NCI-H2196 treated with DMSO at 0.1 percent for 48 hours (cell line): Measurements from ENCODE around the gene FBXO4.
"Not testable (repeated sequence)": the region's sequence is repeated elsewhere in the genome, so short reads cannot be mapped to it uniquely, and the experiment has no call there.

Experiments
- DNase-seq: peaks from one replicate; lab custom pipeline; 2025; ENCODE audit not compliant: unreplicated experiment; lab: John Stamatoyannopoulos, UW

FBXO4 gene

DNA sequence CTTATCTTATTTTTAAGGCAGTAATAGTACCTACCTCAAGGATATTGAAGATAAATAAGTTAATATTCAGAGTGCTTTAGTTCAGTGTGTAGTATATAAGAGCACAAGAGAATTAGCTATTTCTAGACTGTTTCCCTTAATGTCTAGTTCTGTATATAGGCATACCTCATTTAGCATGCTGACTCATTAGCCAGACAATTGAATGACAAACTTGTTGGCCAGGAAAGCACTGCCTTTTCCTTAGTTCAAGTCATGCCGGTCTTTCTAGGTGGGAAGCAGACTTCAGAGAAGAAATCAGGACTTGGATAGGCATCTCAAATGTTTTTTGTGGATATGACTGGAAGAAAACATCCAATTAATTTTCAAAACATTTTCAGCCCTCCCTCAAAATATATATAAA, 3.2 kb upstream of the FBXO4 start:
- no peak for DNase-seq

DNA sequence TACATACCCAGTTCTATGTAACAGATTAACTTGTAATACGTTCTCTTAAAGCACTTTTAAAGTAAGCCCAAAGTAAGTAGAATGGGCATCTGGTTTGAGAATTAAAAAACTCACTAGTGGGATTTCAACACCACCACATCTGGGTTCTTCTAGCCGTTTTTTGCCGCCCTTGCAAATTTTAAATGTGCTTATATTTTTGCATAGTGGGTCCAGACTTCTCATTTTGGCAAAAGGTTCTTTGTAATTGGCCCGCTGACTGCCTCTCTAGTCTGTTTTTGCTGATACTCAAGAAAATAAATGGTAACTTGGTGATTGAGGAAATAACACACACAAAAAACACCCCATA, 582 bp upstream of the FBXO4 start:
- DNase-seq: no peak

DNA sequence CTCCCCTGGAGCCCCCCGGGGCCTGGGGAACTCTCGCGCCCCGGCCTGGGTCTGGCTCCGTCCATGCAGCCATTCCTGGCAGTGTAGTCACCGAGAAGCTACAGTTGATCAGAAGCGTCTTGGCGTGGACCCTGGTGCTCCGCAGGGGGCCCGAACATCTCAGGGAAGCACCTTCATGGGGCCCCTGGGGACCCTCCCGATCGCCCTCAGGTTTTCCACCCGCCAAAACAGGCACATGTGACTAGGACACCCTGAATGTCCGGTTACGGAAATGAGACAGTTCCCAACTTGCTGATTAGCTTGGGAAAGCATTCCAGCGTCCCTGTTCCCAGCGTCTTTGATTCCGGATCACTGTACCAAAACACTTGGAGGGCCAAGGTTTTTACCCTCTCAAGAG, 472 bp downstream of the FBXO4 start:
- DNase-seq: no peak

DNA sequence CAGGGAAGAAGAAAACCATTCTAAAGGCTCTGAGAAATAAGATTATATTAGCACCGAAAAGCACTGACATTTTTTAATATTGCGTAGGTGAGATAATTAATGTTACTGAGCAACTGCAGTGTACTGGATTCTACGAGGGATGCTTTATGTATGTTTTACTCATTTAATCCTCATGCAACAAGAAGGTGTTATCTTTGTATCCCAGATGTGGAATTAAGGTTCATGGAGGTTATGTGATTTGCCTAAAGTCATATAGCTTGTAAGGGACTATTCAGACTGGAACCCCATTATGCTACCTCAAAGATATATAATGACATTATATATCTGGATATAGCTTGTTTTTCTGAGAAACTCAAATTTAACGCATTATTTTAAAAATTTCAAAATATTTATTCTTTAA, 2.5 kb downstream of the FBXO4 start:
- DNase-seq: no peak

DNA sequence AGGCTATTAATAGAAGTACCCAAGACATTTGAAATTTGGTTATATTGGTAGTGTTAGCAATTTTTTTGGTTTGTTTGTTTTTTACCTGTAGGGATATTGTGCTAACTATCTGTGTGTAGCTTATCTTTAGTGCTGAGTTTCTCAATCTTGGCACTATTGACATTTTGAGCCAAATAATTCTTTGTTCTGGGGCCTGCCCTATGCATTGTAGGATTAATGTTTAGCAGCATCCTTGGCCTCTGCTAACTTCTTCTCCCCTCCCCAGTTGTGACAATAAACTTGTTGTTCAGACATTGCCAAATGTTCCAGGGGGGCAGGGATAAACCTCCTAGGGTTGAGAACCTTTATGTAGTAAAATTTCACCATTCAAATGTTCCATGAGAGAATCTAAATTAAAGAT, 4.0 kb downstream of the FBXO4 start:
- no peak for DNase-seq

DNA sequence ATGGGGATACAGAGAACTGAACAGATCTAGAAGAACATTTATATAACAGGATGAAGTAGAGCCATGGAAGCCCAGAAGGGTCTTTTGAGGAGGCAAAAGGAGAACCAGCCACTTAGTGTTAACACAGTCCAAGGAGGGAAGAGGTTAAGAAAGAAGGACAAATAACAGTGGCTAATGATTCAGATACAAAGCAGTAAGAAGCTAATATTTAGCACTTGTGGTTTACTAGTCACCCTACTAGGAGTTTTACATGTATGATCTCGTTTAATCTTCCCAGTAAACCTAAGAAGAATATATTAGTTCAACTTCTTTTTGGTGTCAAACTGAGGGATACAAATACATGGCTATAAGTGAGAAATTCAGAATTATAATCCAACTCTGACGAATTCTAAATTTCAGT, 7.7 kb downstream of the FBXO4 start:
- no peak for DNase-seq

DNA sequence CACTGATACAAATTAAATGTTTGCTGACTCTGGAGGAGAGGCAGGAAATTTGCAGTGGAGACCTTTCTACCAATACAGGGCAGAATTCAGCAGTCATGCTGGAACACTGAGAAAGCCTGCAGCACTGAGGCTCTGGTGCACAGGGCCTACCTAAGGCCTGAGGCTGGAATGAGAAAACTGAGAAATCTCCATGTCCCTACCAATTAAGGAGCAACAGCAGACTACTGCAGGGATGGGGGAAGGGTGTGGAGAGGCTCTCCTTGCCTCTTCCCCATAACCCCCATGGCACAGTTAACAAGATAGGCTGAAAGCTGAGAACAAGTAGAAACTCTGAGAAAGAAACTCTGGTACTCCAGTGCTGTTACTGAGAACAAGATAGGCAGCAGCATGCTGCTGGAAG, 10.5 kb downstream of the FBXO4 start:
- no peak for DNase-seq

DNA sequence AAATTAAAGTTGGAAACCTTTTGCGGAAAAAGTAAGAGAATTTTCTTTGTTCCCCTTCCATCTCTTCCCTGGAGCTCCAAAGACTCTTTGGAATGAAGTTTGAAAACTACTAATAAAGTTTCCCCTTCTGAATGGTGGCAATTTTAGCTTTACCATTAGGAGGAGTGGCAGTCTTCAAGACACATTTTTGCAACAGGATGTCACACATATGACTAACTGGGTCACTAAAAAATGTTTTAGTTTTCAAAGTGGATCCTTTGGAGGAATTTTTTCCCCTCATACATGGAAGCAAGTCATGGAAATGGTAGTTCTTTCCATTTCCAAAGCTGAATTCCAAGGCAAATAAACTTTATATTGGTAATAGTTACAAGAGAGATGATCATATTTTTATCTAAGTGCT, 15.6 kb downstream of the FBXO4 start:
- no peak for DNase-seq

DNA sequence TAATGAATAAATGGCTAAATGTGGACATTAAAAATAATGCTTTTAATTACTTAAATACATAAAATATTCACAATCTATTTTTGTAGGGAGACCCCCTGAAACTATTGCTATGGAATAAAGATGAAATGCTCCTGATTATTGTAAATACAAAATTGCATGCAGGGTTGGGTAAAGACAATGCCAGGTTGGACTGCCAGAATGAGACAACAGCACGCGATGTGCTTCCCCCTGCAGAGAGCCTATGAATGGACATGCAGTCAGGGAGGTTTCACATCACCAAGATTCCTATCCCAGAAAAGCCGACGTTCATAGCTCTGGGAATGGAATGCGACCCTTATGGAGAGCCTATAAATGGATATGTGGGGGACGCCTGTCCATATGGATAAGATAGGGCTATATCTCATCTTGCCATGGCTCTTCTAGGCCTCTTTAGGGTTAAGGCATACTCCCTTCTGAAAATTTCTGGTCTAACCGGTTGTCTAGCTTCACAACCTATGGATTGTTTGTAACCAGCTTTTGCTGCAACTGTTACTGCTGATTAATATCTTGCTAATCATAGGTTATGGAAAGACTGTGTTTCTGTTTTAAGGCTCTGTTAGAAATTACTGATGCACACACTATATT, 20.4 kb downstream of the FBXO4 start:
- not testable (repeated sequence) for DNase-seq

DNA sequence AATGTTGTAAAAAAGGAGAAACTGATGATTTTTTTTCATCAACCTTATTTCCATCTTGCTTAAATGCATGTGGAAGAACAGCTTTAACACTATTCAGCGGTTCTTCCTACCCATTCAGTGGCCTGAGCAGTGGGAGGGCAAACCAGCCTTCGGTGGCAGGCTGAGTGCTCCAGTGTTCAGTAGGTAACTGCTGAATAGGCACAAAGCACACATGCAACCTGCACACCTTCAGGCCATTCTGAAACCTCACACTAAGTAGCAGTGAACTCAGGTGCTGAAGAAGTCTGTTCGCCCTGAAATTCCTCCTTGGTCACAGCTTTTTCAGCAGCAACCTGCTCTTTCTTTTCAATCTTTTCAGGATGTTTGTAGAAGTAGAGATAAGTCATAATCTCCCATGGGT, 26.1 kb downstream of the FBXO4 start:
- no peak for DNase-seq

DNA sequence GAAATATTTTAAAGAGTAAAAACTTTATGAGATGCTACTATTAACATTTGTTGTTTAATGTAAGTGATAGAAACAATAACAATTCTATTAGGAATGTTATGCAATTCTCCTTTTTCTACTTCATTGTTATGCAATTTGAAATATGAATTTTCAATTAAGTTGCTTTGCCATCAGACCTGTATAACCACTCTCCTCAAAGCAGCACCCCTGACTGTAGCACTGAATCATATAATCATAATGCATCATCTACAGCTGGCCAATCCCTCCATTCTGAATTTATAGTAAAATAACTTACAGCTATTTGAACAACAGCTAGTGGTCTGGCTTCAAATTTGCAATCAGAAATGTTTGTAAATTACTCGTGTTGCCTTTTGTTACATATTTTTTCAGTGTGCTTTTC, 29.2 kb downstream of the FBXO4 start:
- DNase-seq: no peak

DNA sequence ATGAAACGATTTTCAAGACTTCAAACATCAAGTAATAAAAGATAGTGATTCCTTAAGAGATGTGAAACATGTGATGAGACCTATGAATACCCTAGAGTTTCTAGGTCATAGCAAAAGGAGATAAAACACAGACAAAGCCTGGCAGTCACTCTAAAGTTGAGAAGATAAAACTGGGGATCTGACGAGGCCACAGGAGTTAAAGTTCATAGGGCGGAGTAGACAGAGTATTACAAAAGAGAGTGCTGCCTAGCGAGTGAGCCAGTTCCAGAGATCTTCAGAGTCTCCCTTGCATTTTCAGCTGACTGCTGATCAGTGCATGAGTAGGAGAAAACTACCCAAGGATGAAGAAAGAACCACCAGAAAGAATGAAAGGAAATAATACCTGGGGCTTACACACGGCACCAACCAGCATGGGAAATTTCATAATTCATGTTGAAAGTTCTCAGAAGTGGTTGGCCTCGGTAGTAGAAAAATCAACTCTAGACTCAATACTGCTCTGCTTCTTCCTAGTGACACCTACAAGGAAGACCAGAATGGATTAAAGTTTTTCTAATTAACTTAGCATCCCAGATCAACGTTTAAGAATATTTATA, 30.4 kb downstream of the FBXO4 start:
- DNase-seq: no peak

DNA sequence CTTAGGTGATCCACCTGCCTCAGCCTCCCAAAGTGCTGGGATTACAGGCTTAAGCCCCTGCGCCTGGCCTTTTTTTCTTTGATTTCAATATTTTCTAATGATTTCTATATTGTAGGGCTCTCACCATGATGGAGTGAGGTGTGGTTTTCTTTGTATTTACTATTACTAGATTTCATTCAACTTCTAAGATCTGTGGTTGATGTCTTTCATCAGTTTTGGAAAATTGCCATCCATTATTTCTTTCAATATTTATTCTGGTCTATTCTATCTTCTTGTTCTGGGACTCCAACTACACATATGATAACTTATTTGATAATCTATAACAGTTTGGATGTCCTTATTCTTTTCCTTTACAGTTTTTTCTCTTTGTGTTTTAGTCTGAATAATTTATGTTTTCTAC, 31.9 kb downstream of the FBXO4 start:
- DNase-seq: no peak

DNA sequence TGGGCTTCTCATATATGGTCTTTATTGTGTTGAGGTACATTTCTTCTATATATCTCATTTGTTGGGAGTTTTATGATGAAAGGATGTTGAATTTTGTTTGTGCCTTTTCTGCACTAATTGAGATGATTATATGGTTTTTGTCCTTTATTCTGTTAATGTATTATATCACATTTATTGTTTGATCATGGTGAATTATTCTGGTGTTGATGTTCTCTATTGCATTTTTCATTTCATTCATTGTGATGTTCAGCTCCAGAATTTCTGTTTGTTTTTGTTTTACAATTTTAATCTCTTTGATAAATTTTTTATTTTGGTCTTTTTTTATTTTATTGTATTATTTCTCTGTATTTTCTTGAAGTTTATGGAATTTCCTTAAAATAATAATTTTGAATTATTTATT, 35.4 kb downstream of the FBXO4 start:
- DNase-seq: no peak

DNA sequence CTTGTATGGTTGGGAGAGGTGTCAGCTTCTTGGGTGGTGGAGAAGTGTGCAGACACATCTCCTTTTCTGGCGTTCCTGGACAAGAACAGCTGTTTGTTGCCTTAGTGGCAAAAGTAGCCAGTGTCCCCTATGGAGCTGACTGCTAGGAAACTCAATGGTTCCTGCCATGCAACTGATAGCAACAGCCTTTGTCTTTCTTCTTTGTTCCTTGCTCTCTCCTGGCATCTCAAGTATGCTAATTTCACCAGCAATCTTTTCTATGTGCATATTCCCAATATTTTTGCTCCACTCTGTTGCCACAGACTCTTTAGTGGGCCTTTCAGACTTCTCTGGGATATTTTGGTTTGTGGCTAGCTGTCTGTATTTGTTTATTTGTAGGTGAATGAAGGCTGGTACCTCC, 36.7 kb downstream of the FBXO4 start:
- DNase-seq: no peak

DNA sequence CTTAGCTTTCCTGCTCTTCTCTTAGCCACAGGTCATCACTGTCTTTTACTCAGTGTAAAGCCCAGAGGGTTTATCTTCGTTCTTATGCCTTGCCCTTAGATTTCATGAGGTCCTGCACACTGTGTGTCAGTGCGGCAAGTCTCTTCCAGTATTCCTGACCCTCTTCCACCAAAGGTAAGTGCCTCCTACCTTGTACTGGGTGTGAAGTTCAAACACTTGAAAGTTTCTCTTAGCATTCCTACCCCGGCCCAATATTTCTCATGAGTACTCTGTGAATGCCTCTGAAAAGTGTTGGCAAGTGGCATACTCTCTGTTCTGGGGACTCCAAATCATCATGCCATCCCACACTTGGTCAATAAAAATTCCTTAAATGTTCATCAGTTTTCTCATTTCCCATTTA, 37.4 kb downstream of the FBXO4 start:
- no peak for DNase-seq

DNA sequence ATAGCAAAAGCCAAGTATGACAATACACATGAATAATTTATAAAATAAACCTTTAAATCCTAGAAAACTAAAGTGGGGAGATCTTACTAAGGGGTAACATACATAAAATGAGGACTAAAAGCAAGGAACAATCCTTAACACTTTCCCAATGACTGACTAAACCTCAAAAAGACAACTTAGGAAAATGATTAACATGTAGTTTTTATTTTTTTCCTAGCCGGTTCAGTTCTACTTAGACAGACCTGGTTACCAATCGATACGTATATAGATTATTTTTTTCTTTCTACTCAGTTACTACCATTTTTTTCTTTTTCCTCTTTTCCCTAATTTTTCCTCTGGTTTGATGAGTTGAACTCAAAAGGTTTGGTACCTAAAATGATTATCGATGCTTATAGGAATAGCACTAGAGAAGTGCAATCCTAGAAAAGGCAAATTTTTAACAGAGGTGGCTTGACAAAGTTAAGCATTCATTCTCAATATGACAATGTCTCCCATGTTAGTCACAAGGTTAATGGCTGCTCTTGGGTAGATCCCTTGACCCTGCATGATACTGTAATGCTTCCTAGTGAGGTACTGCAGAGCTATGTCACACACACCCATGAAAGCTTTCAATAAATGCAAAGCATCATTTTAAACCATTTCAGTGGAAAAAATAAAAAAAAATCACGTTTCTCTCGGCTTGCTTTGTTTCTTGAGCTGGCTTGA, 41.5 kb downstream of the FBXO4 start:
- no peak for DNase-seq

DNA sequence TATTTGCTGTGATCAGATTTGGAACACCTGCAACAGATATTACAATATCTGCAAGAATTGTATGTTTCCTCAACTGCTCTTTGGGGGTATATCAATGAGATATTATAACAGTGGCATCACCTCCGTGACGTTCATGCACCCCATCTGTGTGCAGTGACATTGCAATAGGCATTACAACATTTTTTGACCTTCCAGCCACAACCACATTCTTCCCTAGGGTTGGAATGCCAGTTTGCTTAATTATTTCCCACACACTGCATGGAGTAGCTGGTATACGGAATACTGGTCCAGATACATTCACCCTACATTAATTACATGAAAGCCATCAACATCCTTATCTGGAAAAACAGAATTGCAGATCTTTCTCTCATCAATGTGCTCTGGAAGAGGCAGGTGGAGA, 42.3 kb downstream of the FBXO4 start:
- DNase-seq: no peak

DNA sequence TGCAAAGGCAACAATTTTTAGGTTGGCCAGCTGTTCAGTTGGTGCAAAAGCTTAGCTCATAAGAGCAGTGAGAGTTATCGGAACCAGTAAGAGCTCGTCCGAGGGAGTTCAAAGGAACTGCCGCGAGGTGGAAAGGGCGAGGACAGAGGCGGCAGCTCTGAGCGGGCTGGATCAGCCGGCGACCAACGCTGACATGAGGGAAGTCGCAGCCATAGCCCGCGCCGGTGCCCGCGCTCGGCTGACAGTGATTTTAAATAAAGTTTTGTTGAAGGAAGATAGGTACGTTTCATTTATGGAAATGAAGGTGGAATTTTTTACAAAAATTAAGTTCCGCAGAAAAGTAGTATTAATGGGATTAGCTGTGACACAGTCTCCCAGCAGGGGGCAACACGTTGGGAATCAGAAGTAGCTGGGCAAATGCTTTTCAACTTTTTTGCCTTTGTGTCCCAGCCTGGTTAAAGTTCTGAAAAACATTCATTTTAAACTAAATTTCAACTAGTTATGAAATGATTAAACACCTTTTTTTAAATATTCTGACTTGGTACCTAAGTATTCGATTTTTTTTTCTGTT, 43.2 kb downstream of the FBXO4 start:
- DNase-seq: no peak

DNA sequence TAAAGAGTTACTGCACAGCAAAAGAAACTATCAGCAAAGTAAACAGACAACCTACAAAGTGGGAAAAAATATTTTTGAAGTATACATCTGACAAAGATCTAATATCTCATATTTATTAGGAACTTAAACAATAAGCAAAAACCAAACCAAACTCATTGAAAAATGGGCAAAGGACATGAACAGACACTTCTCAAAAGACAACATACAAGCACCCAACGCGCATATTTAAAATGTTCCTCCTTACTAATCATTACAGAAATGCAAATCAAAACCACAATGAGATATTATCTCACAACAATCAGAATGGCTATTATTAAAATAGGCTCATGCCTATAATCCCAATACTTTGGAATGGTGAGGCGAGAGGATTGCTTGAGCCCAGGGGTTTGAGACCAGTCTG, 48.0 kb downstream of the FBXO4 start:
- DNase-seq: no peak

DNA sequence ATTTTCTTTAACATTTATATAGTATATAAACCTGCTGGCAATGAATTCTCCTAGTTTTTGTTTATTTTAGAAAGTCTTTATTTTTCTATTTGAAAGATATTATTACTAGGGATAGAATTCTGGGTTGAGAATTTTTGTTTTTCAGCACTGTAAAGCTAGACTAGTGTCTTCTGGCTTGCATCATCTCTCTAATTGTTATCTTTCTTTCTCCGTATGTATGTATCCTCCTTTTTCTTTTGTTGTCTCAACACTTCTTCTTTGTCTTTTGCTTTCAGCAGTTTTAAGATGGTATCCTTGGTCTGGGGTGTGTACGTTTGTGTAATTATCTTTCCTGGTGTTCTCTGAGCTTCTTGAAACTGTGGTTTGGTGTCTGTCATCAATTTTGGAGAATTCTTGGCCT, 48.8 kb downstream of the FBXO4 start:
- no peak for DNase-seq

DNA sequence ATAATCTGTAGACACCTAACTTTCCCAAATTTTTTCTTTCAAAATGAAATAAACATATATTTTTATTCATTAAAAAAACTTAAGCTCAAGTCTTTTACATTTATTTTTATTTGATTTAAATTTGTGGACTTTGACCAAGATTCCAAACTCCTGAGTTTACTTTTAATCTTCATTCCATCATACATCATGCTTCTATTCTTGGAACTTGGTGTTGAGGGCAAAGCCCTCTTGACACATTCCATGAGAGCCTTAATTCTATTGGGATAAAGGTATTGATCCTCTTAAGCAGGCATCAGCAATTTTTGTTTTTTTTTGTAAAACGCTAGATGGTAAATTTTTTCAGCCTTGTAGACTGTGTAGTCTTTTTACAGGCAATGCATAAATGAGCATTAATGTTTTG, 53.6 kb downstream of the FBXO4 start:
- DNase-seq: no peak

DNA sequence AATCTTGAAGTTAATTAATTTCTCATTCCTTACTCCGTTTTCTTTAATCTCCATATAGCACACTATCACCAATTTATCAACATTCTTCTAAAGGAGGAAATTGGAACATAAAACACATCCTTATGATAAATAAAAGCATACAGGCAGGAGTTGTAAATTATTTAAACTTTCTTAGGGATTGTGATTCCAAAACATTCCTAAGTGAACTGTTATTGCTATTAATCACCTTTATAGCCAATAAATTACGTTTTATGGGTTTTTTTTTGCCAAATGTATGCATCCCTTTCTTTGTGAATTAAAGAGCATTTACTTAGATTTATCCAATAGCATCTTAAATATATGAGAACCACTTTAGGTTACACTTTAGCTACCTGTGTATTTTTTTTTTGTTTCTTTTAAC, 55.3 kb downstream of the FBXO4 start:
- no peak for DNase-seq
